OCI-LY7 (cell line): Measurements from ENCODE around the gene KCNA2. TPM values are rescaled to one million over a fixed set of nuclear protein-coding genes. Genes with fewer than 3 reads are reported as not detected.

Experiments used
- BruUV-seq: library from RNA; stranded (reverse); fragments of 400-500 nt; replicated peaks from 2 replicates; lab custom pipeline; 2021; lab: Mats Ljungman, UMichigan
- CTCF ChIA-PET: fragments of 300-600 bp; sonication (Branson Sonifier 250); formaldehyde crosslinking; loops from one replicate; lab custom pipeline; 2022; ENCODE audit warnings: antibody characterized with exemption; ENCODE audit not compliant: unreplicated experiment; lab: Charles Lee
- POLR2A ChIA-PET: fragments of 300-600 bp; sonication (Branson Sonifier 250); formaldehyde crosslinking; loops from one replicate; lab custom pipeline; 2022; ENCODE audit warnings: antibody characterized with exemption; lab: Charles Lee
- DNase-seq: peaks from one replicate; pipeline ENCODE4 v3.0.0-alpha.2; 2015; ENCODE audit warnings: low spot score
- H2AFZ ChIP-seq: fragments of 200-600 bp; sonication (generic), shearing (Covaris generic); 2 replicates; pipeline ENCODE4 v1.6.1; 2014; ENCODE audit warnings: mild to moderate bottlenecking, antibody characterized with exemption, low read length, moderate library complexity
- H3K27ac ChIP-seq: fragments of 200-600 bp; sonication (generic); 2 replicates; pipeline ENCODE4 v1.5.1; 2014; ENCODE audit warnings: mixed run types, low read depth, mild to moderate bottlenecking, moderate library complexity, low read length, inconsistent platforms; ENCODE audit not compliant: poor library complexity, severe bottlenecking
- H3K36me3 ChIP-seq: fragments of 200-600 bp; sonication (generic); 2 replicates; pipeline ENCODE4 v1.6.1; 2014; ENCODE audit warnings: mild to moderate bottlenecking, antibody characterized with exemption, low read length, moderate library complexity, mixed read lengths; ENCODE audit not compliant: insufficient read depth
- H3K4me1 ChIP-seq: fragments of 200-600 bp; sonication (generic); 2 replicates; pipeline ENCODE4 v1.5.1; 2014; ENCODE audit warnings: mild to moderate bottlenecking, low read length; ENCODE audit not compliant: insufficient read depth, poor library complexity, severe bottlenecking
- H3K4me2 ChIP-seq: fragments of 200-600 bp; sonication (generic); 2 replicates; pipeline ENCODE4 v1.6.1; 2014; ENCODE audit warnings: mild to moderate bottlenecking, low read length
- H3K4me3 ChIP-seq: fragments of 200-600 bp; sonication (generic); 2 replicates; pipeline ENCODE4 v1.5.1; 2014; ENCODE audit warnings: mild to moderate bottlenecking, low read depth, low read length; ENCODE audit not compliant: poor library complexity, severe bottlenecking
- H3K79me2 ChIP-seq: fragments of 200-600 bp; sonication (generic); 2 replicates; pipeline ENCODE4 v1.6.1; 2016; ENCODE audit warnings: low read depth, mild to moderate bottlenecking, low read length, moderate library complexity, mixed read lengths; ENCODE audit not compliant: insufficient read depth
- H3K9me2 ChIP-seq: fragments of 200-600 bp; sonication (generic); 2 replicates; pipeline ENCODE4 v1.6.1; 2016; ENCODE audit warnings: mild to moderate bottlenecking, low read length, mixed read lengths; ENCODE audit not compliant: insufficient read depth
- H3K9me3 ChIP-seq: fragments of 200-600 bp; sonication (generic); 2 replicates; pipeline ENCODE4 v1.6.1; 2014; ENCODE audit warnings: mild to moderate bottlenecking, mixed run types, low read length, mixed read lengths
- H4K20me1 ChIP-seq: fragments of 200-600 bp; sonication (generic); 2 replicates; pipeline ENCODE4 v1.6.1; 2014; ENCODE audit warnings: mild to moderate bottlenecking, antibody characterized with exemption, low read length, moderate library complexity, mixed read lengths; ENCODE audit not compliant: insufficient read depth
- EZH2phosphoT487 ChIP-seq: fragments of 200-600 bp; sonication (generic); IDR thresholded peaks from 2 replicates; pipeline ENCODE4 v1.6.1; 2018; ENCODE audit warnings: low read depth, borderline replicate concordance, mild to moderate bottlenecking, mixed run types, antibody characterized with exemption, low read length, moderate library complexity, mixed read lengths
- intact Hi-C: fragments of 100-400 bp; cut with micrococcal nuclease; formaldehyde crosslinking; loops from one replicate; pipeline ENCODE4 v1.10.0; 2022; ENCODE audit not compliant: unreplicated experiment
- total RNA-seq, 2 experiments: library from RNA; depleted of rRNA in 1 of 2; stranded (reverse); fragments of >200 nt in 1 of 2; shearing (Covaris generic) in 1 of 2; gene quantifications; 2 replicates each; pipeline ENCODE4 v1.2.3, GENCODE V29; 2014 to 2022
- TF ChIP-seq, protein P1 (sequence below): fragments of 200-600 bp; sonication (generic); conservative IDR thresholded peaks from 2 replicates; pipeline ENCODE4 v1.5.1; 2014; ENCODE audit warnings: mild to moderate bottlenecking, antibody characterized with exemption, low read length, moderate library complexity, mixed read lengths

KCNA2 gene
- total RNA-seq, 2 experiments from 2014 or later = 0.22 to 2.3 TPM

DNA sequence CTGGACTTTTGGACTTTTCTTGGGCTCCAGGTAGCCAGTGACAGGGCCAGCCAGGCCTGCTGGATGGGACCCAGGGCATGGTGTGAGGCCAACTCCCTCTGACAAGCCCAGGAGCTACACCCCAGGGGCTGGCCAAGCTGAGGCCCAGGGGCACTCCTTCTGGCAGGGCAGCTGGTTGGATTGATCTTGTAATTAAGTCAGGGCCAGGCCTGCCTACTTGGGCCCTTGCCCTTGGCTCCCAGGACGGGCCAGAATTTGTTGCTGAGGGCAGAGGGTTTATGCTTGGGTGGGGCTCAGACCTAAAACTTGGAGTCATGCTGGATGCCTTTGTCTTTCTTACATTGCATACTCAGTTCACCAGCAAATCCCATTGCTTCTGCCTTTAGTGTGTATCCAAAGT, 20.7 kb downstream of the KCNA2 start:
- ChIA-PET POLR2A (interaction anchor here (0.7 kb wide), 1 partner anchor 9 kb away, joined by 4 read pairs; no protein-coding TSS in a partner anchor), CTCF (no interaction called here)
- TF ChIP-seq EZH2phosphoT487 = no peak
- TF ChIP-seq, protein P1, sequence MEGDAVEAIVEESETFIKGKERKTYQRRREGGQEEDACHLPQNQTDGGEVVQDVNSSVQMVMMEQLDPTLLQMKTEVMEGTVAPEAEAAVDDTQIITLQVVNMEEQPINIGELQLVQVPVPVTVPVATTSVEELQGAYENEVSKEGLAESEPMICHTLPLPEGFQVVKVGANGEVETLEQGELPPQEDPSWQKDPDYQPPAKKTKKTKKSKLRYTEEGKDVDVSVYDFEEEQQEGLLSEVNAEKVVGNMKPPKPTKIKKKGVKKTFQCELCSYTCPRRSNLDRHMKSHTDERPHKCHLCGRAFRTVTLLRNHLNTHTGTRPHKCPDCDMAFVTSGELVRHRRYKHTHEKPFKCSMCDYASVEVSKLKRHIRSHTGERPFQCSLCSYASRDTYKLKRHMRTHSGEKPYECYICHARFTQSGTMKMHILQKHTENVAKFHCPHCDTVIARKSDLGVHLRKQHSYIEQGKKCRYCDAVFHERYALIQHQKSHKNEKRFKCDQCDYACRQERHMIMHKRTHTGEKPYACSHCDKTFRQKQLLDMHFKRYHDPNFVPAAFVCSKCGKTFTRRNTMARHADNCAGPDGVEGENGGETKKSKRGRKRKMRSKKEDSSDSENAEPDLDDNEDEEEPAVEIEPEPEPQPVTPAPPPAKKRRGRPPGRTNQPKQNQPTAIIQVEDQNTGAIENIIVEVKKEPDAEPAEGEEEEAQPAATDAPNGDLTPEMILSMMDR = no peak
- intact Hi-C loops = no loop called here
- no peak overlapping the region for H3K4me3 ChIP-seq
- H3K4me2 ChIP-seq = no peak overlapping the region
- H3K4me1 ChIP-seq = no peaks in the 10 kb centered on the region
- no peaks in the 10 kb centered on the region for H3K9me3 ChIP-seq
- H3K36me3 ChIP-seq = no peaks in the 10 kb centered on the region
- DNase-seq = no peak
- no TSS peak for BruUV-seq
- H3K27ac ChIP-seq = no peak overlapping the region
- no peaks in the 10 kb centered on the region for H4K20me1 ChIP-seq
- H3K79me2 ChIP-seq = no peaks in the 10 kb centered on the region
- H2AFZ ChIP-seq = no peak overlapping the region
- no peaks in the 10 kb centered on the region for H3K9me2 ChIP-seq

DNA sequence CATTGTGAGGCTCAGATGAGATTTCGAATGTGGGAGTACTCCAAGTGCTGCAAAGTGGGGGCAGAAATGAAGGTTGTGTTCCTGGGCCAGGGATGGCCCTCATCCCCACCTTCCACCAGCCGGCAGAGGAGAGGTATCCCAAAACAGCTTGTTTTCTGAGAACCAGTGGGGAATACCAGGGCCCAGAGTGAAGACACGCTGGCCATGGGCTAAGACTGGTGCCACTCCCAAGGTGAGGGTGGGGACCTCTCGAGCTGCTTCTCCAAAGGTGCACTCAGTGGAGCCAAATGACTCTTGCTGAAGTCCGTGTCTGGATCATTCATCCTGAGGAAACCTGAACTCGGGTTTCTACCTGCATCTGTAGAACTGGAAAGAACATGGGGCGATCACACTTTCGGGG, 22.1 kb downstream of the KCNA2 start:
- H3K4me1 ChIP-seq = no peaks in the 10 kb centered on the region
- DNase-seq = no peak
- no peaks in the 10 kb centered on the region for H3K36me3 ChIP-seq
- H3K4me2 ChIP-seq = no peak overlapping the region
- POLR2A ChIA-PET = interaction anchor here (0.8 kb wide), 1 partner anchor 52 kb away, joined by 3 read pairs; no protein-coding TSS in a partner anchor
- no peaks in the 10 kb centered on the region for H3K9me3 ChIP-seq
- BruUV-seq = no TSS peak
- CTCF ChIA-PET = no interaction called here
- H3K79me2 ChIP-seq = no peaks in the 10 kb centered on the region
- no peak overlapping the region for H3K4me3 ChIP-seq
- no peaks in the 10 kb centered on the region for H4K20me1 ChIP-seq
- intact Hi-C loops = no loop called here
- no peaks in the 10 kb centered on the region for H3K9me2 ChIP-seq
- H2AFZ ChIP-seq = no peak overlapping the region
- TF ChIP-seq, protein P1 = no peak
- no peak for TF ChIP-seq EZH2phosphoT487
- H3K27ac ChIP-seq = no peak overlapping the region

DNA sequence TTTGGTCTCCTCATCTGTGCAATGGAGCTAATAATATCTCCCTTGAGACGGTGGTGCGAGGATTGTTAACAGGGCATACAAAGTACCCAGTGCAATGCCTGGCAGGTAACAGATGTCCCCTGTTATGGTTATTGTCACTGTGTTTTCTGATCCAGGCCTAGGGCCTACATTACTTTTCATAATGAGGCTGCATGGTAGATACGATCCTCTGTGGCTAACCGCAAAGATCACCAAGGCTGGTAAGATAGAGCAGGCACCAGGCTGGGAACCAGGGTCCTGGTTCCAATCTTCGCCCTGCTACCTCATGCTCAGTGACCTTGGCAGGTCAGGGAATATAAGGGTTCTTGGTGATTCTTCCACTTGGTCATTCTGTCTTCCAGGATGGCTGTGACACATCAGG, 22.7 kb downstream of the KCNA2 start:
- no peaks in the 10 kb centered on the region for H3K4me1 ChIP-seq
- H3K4me2 ChIP-seq = no peak overlapping the region
- ChIA-PET POLR2A (no interaction called here), CTCF (no interaction called here)
- intact Hi-C loops = no loop called here
- no peaks in the 10 kb centered on the region for H3K79me2 ChIP-seq
- 0 out of 2 replicates have a peak, but pooled peaks cover 4% of the 10 kb centered on the region for H3K9me3 ChIP-seq
- H3K4me3 ChIP-seq = no peak overlapping the region
- no peak overlapping the region for H2AFZ ChIP-seq
- H4K20me1 ChIP-seq = no peaks in the 10 kb centered on the region
- no peaks in the 10 kb centered on the region for H3K36me3 ChIP-seq
- no TSS peak for BruUV-seq
- no peaks in the 10 kb centered on the region for H3K9me2 ChIP-seq
- no peak overlapping the region for H3K27ac ChIP-seq
- no peak for DNase-seq
- no peak for TF ChIP-seq EZH2phosphoT487
- TF ChIP-seq, protein P1 = no peak
